Parathyroid adenoma (tissue), 2 donors: Measurements from ENCODE around the gene PRDM10.

Experiments
- H2AFZ ChIP-seq: fragments of 300-600 bp; sonication (generic); one replicate; pipeline ENCODE4 v1.7.0; 2017; ENCODE audit warnings: antibody characterized with exemption, mild to moderate bottlenecking
- H3K27ac ChIP-seq: fragments of 300-600 bp; sonication (generic); one replicate; pipeline ENCODE4 v1.7.0; 2017
- H3K27me3 ChIP-seq: fragments of 300-600 bp; sonication (generic); one replicate; pipeline ENCODE4 v1.7.0; 2017; ENCODE audit warnings: low read length; ENCODE audit not compliant: control insufficient read depth, insufficient read depth
- H3K36me3 ChIP-seq: fragments of 300-600 bp; sonication (generic); one replicate; pipeline ENCODE4 v1.7.0; 2017; ENCODE audit warnings: low read length; ENCODE audit not compliant: control insufficient read depth, insufficient read depth
- H3K4me1 ChIP-seq: fragments of 300-600 bp; sonication (generic); one replicate; pipeline ENCODE4 v1.7.0; 2017; ENCODE audit warnings: control low read depth
- H3K4me2 ChIP-seq: fragments of 300-600 bp; sonication (generic); one replicate; pipeline ENCODE4 v1.7.0; 2017; ENCODE audit warnings: low read length
- H3K4me3 ChIP-seq: fragments of 300-600 bp; sonication (generic); one replicate; pipeline ENCODE4 v1.7.0; 2017; ENCODE audit warnings: low read depth, low read length
- H3K79me2 ChIP-seq: fragments of 300-600 bp; sonication (generic); one replicate; pipeline ENCODE4 v1.7.0; 2017; ENCODE audit warnings: control low read depth
- H3K9ac ChIP-seq: fragments of 300-600 bp; sonication (generic); one replicate; pipeline ENCODE4 v1.7.0; 2017; ENCODE audit warnings: mild to moderate bottlenecking
- H3K9me3 ChIP-seq: fragments of 300-600 bp; sonication (generic); one replicate; pipeline ENCODE4 v1.7.0; 2017; ENCODE audit warnings: low read length; ENCODE audit not compliant: control insufficient read depth
- TF ChIP-seq, protein P1 (sequence below): fragments of 300-600 bp; sonication (generic); IDR thresholded peaks from one replicate; pipeline ENCODE4 v1.7.0; 2017; ENCODE audit warnings: antibody characterized with exemption, mild to moderate bottlenecking
- donor health status: primary hyperparathyroidism.

Gene PRDM10

GRCh38 chr11:129865701-129866100, 136.9 kb downstream of the PRDM10 start:
- TF ChIP-seq, protein P1, sequence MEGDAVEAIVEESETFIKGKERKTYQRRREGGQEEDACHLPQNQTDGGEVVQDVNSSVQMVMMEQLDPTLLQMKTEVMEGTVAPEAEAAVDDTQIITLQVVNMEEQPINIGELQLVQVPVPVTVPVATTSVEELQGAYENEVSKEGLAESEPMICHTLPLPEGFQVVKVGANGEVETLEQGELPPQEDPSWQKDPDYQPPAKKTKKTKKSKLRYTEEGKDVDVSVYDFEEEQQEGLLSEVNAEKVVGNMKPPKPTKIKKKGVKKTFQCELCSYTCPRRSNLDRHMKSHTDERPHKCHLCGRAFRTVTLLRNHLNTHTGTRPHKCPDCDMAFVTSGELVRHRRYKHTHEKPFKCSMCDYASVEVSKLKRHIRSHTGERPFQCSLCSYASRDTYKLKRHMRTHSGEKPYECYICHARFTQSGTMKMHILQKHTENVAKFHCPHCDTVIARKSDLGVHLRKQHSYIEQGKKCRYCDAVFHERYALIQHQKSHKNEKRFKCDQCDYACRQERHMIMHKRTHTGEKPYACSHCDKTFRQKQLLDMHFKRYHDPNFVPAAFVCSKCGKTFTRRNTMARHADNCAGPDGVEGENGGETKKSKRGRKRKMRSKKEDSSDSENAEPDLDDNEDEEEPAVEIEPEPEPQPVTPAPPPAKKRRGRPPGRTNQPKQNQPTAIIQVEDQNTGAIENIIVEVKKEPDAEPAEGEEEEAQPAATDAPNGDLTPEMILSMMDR, result no peak
- H3K27ac ChIP-seq, result no peak overlapping the region
- no peak overlapping the region for H3K4me3 ChIP-seq
- no peaks in the 10 kb centered on the region for H3K4me1 ChIP-seq
- no peak overlapping the region for H2AFZ ChIP-seq
- H3K79me2 ChIP-seq, result no peaks in the 10 kb centered on the region
- no peak overlapping the region for H3K9ac ChIP-seq
- H3K4me2 ChIP-seq, result no peak overlapping the region
- no peaks in the 10 kb centered on the region for H3K36me3 ChIP-seq
- H3K9me3 ChIP-seq, result no peaks in the 10 kb centered on the region
- H3K27me3 ChIP-seq, result no peaks in the 10 kb centered on the region

- TF ChIP-seq, protein P1, result no peak
These were observed 137.8 kb downstream of the PRDM10 start for GRCh38 chr11:129864811-129865210.

GRCh38 chr11:129861702-129862522, 140.7 kb downstream of the PRDM10 start:
- Histone ChIP-seq H2AFZ (no peak overlapping the region), H3K9me3 (no peaks in the 10 kb centered on the region), H3K27me3 (no peaks in the 10 kb centered on the region), H3K36me3 (no peaks in the 10 kb centered on the region), H3K9ac (no peak overlapping the region), H3K4me2 (no peak overlapping the region), H3K79me2 (no peaks in the 10 kb centered on the region), H3K4me3 (no peak overlapping the region), H3K4me1 (no peaks in the 10 kb centered on the region), H3K27ac (no peak overlapping the region)
- TF ChIP-seq, protein P1, result no peak

More at GRCh38 chr11:129864811-129865210, 137.8 kb downstream of the PRDM10 start:
- H2AFZ ChIP-seq, result no peak overlapping the region
- no peak overlapping the region for H3K27ac ChIP-seq
- H3K9ac ChIP-seq, result no peak overlapping the region
- H3K79me2 ChIP-seq, result no peaks in the 10 kb centered on the region
- no peak overlapping the region for H3K4me3 ChIP-seq
- H3K27me3 ChIP-seq, result no peaks in the 10 kb centered on the region
- H3K36me3 ChIP-seq, result no peaks in the 10 kb centered on the region
- H3K4me1 ChIP-seq, result no peaks in the 10 kb centered on the region
- no peak overlapping the region for H3K4me2 ChIP-seq
- no peaks in the 10 kb centered on the region for H3K9me3 ChIP-seq

DNA sequence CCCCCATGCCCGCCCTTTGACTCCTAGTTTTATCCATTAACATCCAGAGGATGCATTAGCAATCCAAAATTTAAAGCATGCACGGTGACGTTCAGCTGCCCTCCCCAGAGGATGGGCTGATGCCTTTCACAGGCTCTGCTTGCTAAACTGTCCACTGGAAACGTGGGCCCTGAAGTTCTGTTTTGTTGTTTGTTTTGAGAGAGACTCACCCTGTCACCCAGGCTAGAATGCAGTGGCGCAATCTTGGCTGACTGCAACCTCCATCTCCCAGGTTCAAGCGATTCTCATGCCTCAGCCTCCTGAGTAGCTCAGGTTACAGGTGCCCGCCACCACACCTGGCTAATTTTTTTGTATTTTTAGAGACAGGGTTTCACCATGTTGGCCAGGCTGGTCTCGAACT, 146.6 kb downstream of the PRDM10 start:
- H3K27me3 ChIP-seq, result no peaks in the 10 kb centered on the region
- H3K9me3 ChIP-seq, result no peaks in the 10 kb centered on the region
- no peaks in the 10 kb centered on the region for H3K36me3 ChIP-seq
- H2AFZ ChIP-seq, result no peak overlapping the region
- no peaks in the 10 kb centered on the region for H3K79me2 ChIP-seq
- H3K4me2 ChIP-seq, result no peak overlapping the region
- TF ChIP-seq, protein P1, result no peak
- no peak overlapping the region for H3K27ac ChIP-seq
- H3K4me3 ChIP-seq, result no peak overlapping the region
- H3K9ac ChIP-seq, result no peak overlapping the region
- no peaks in the 10 kb centered on the region for H3K4me1 ChIP-seq

DNA sequence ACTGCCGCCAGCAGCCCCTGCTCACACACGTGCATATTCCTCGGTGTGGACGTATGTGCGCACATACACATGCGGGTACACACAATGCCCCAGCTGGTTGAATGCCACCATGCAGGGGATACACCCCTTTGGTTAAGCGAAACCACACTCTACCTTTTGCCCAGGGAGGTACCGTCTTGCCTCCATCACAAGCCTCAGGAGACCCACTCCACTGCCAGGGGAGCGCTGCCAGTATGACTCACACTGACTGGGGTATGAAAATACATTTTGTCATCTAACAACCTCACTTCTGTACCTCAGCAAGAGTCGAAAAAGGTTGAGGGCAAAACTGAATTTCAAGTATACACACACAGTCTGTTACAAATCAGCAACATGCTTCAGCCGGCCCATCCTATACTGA, 147.5 kb downstream of the PRDM10 start:
- no peaks in the 10 kb centered on the region for H3K79me2 ChIP-seq
- H3K4me1 ChIP-seq, result no peaks in the 10 kb centered on the region
- no peak overlapping the region for H3K4me3 ChIP-seq
- H2AFZ ChIP-seq, result no peak overlapping the region
- no peak overlapping the region for H3K9ac ChIP-seq
- H3K27ac ChIP-seq, result no peak overlapping the region
- TF ChIP-seq, protein P1, result no peak
- no peaks in the 10 kb centered on the region for H3K36me3 ChIP-seq
- no peaks in the 10 kb centered on the region for H3K9me3 ChIP-seq
- no peaks in the 10 kb centered on the region for H3K27me3 ChIP-seq
- H3K4me2 ChIP-seq, result no peak overlapping the region
